A549 (cell line): ENCODE data around the gene AQP12B. TPM values are rescaled to one million over a fixed set of nuclear protein-coding genes. Genes with fewer than 3 reads are reported as not detected.
"Not testable (repeated sequence)": the region's sequence is repeated elsewhere in the genome, so short reads cannot be mapped to it uniquely, and the experiment has no call there.

Experiments
- ATAC-seq, 2 experiments: fragments of 200-7000 bp in 1 of 2; fragments of >200 bp in 1 of 2; cut with Nextera tagmentation in 1 of 2; cut with Tn5 transposase in 1 of 2; 3 replicates each; pipeline versions ENCODE4 v1.8.0 to v1.9.1; 2018 to 2020; ENCODE audit warnings: mild to moderate bottlenecking in 1 of 2, moderate library complexity in 1 of 2
- CTCF ChIA-PET: fragments of 300-600 bp; sonication (Branson Sonifier 250); formaldehyde crosslinking; extraction: SDS; loops from one replicate; lab custom pipeline; 2021; ENCODE audit warnings: antibody characterized with exemption, inconsistent platforms; lab: Yijun Ruan, JAX
- POLR2A ChIA-PET: fragments of 350-600 bp; formaldehyde crosslinking; extraction: SDS; loops from one replicate; lab custom pipeline; 2021; ENCODE audit warnings: antibody characterized with exemption, inconsistent platforms; lab: Yijun Ruan, JAX
- DNase-seq, 2 experiments: peaks; one replicate each; pipeline versions ENCODE4 v3.0.0 to v3.0.0-alpha.2; 2011 to 2016; ENCODE audit warnings: low read depth in 1 of 2, low spot score in 1 of 2
- FAIRE-seq: peaks from 2 replicates; lab custom pipeline; 2011; peaks lifted over from hg19 to GRCh38; lab: Jason Lieb, UNC
- H3K27ac ChIP-seq, 2 experiments: fragments of >200 bp; sonication (Bioruptor Twin); formaldehyde crosslinking; 3 replicates each; pipeline ENCODE4 v1.5.1; 2016 to 2017
- H3K4me1 ChIP-seq: fragments of >200 bp; sonication (Bioruptor Twin); formaldehyde crosslinking; 3 replicates; pipeline ENCODE4 v1.6.1; 2016
- H3K4me2 ChIP-seq: fragments of >200 bp; sonication (Bioruptor Twin); formaldehyde crosslinking; 3 replicates; pipeline ENCODE4 v1.6.1; 2016
- H3K4me3 ChIP-seq: fragments of >200 bp; sonication (Bioruptor Twin); formaldehyde crosslinking; 3 replicates; pipeline ENCODE4 v1.5.1; 2016
- H3K9me3 ChIP-seq: fragments of >200 bp; sonication (Bioruptor Twin); formaldehyde crosslinking; 3 replicates; pipeline ENCODE4 v1.6.1; 2016
- RAD21 ChIP-seq, 2 experiments: fragments of >200 bp in 1 of 2; sonication (Bioruptor Twin) in 1 of 2; formaldehyde crosslinking in 1 of 2; IDR thresholded peaks in 1 of 2; conservative IDR thresholded peaks in 1 of 2; 2 replicates in 1 of 2; 3 replicates in 1 of 2; pipeline ENCODE4 v1.6.1; 2012 to 2018; ENCODE audit warnings: inconsistent platforms in 1 of 2
- RFX5 ChIP-seq: fragments of 450-650 bp; IDR thresholded peaks from 2 replicates; pipeline ENCODE4 v1.7.1; 2014; ENCODE audit warnings: antibody characterized with exemption, mild to moderate bottlenecking, moderate library complexity
- SREBF2 ChIP-seq: fragments of 450-650 bp; IDR thresholded peaks from 2 replicates; pipeline ENCODE4 v1.6.1; 2014; ENCODE audit warnings: mild to moderate bottlenecking, moderate library complexity
- WGBS: methylation state at CpG from one replicate; pipeline ENCODE4 v1.1.6; 2017; ENCODE audit errors: missing lambda C conversion rate; 5-methylcytosine and 5-hydroxymethylcytosine counted together
- polyA plus RNA-seq, 4 experiments: library from polyadenylated mRNA; depleted of rRNA in 3 of 4; stranded (reverse); fragments of >200 nt; fragmentation: RNase III in 1 of 4; extraction: RNeasy Plus Mini Kit Qiagen cat#74134 plus additional on column Dnase treatment in 1 of 4; gene quantifications; 2 replicates in 3 of 4; 3 replicates in 1 of 4; pipeline ENCODE4 v1.2.3, GENCODE V29; 2011 to 2017

The AQP12B gene
- polyA plus RNA-seq, 2 of the 4 experiments (the other 2 are of a cell fraction), result not detected

DNA sequence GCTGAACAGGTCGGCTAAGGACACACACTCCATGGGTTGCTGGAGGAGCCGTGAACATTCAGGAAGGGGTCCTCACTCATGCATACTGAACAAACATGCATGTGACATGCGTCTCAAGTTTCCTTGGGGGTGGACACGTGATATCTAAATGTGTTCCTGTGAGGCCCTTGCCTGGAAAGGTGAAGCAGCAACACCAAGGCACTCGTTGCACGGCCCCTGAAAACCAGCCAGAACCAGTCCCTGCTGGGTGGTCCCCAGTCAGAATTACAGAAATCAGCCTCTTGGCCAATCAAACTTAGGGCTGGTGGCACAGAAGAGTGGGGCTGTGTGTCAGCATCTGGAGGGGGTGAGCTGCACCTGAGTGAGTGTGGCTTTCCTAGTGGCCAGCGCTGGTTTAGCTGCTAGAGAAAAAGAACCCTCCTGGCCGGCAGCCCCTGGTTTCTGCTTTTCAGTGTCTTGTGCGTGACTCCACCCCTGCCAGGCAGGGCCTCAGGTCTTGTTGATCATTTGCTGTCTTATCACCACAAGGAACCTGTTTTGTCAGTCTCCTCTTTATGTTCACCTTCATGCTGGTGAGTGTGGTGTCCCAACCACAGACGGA is 3.2 kb upstream of the AQP12B start:
- WGBS, result 58% methylated on average over 10 of the region's 10 CpGs

GRCh38 chr2:240683980-240684728 is 1.5 kb upstream of the AQP12B start:
- H3K4me2 ChIP-seq, DNase-seq, FAIRE-seq, H3K4me3 ChIP-seq, H3K9me3 ChIP-seq, ATAC-seq, POLR2A ChIA-PET, CTCF ChIA-PET, H3K27ac ChIP-seq, H3K4me1 ChIP-seq: not testable (repeated sequence)
- 45% methylated on average over 12 of the region's 15 CpGs for WGBS

More for the DNA sequence above, 3.2 kb upstream of the AQP12B start:
- ChIA-PET POLR2A (no interaction called here), CTCF (no interaction called here)
- Histone ChIP-seq H3K4me2 (no peak overlapping the region), H3K4me3 (no peak overlapping the region), H3K9me3 (no peaks in the 10 kb centered on the region), H3K27ac (no peak overlapping the region), H3K4me1 (no peaks in the 10 kb centered on the region)
- DNase-seq (no peak), FAIRE-seq (no peak), ATAC-seq (no peak)
- TF ChIP-seq RFX5 (no peak), SREBF2 (no peak), RAD21 (conservative IDR thresholded peaks at IDR 0.05 in 1 of 2, IDR thresholded peaks at IDR 0.05 in 1 of 2) (no peak)

- DNase-seq, H3K27ac ChIP-seq, H3K4me2 ChIP-seq, POLR2A ChIA-PET, FAIRE-seq, CTCF ChIA-PET, H3K4me1 ChIP-seq, ATAC-seq, H3K9me3 ChIP-seq, H3K4me3 ChIP-seq: not testable (repeated sequence)
- 13% methylated on average over 2 of the region's 15 CpGs for WGBS
These were observed 769 bp upstream of the AQP12B start for GRCh38 chr2:240683329-240683979.

- ATAC-seq, H3K4me3 ChIP-seq, H3K4me2 ChIP-seq, DNase-seq, CTCF ChIA-PET, H3K27ac ChIP-seq, FAIRE-seq, H3K9me3 ChIP-seq, POLR2A ChIA-PET, H3K4me1 ChIP-seq: not testable (repeated sequence)
- WGBS, result 60% methylated on average over 1 of the region's 11 CpGs
These were observed 2.5 kb downstream of the AQP12B start for GRCh38 chr2:240680185-240680584.

- H3K27ac ChIP-seq, H3K9me3 ChIP-seq, H3K4me1 ChIP-seq, H3K4me2 ChIP-seq, FAIRE-seq, DNase-seq, POLR2A ChIA-PET, H3K4me3 ChIP-seq, CTCF ChIA-PET: not testable (repeated sequence)
- peak in 1 of 2 experiments; percentile 24; a peak in 2 of 6 replicates for ATAC-seq
- no CpG with 5 or more reads among the region's 19 CpGs for WGBS
These were observed 3.8 kb downstream of the AQP12B start for GRCh38 chr2:240678909-240679308.

DNA sequence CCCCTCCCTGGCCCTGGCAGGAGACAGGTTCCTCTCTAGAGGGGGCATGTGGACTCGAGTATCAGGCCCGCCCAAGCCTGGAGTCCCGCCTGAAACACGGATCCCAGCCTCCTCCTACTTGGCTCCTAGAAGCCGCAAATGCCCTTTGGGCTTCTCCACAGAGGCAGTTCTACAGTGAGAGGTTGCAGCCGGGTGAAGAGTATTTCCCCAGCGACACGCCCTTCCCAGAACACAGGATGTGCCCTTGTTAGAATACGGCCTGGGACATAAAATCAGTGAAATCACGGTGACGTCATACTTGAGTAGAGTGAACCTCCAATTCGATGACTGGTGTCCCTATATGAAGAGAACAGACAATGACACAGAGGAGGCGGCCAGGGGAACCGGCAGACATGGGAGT is 4.6 kb downstream of the AQP12B start:
- H3K27ac ChIP-seq, H3K4me3 ChIP-seq, H3K4me1 ChIP-seq, FAIRE-seq, POLR2A ChIA-PET, H3K9me3 ChIP-seq, DNase-seq, H3K4me2 ChIP-seq, CTCF ChIA-PET, ATAC-seq: not testable (repeated sequence)
- 74% methylated on average over 6 of the region's 14 CpGs for WGBS

GRCh38 chr2:240675345-240675744 is 7.3 kb downstream of the AQP12B start:
- CTCF ChIA-PET, H3K4me2 ChIP-seq, H3K27ac ChIP-seq, H3K4me1 ChIP-seq, FAIRE-seq, DNase-seq, H3K9me3 ChIP-seq, POLR2A ChIA-PET, H3K4me3 ChIP-seq: not testable (repeated sequence)
- WGBS, result no CpG with 5 or more reads among the region's 24 CpGs
- ATAC-seq, result peak; percentile 54 to 83; a peak in 4 of 6 replicates

DNA sequence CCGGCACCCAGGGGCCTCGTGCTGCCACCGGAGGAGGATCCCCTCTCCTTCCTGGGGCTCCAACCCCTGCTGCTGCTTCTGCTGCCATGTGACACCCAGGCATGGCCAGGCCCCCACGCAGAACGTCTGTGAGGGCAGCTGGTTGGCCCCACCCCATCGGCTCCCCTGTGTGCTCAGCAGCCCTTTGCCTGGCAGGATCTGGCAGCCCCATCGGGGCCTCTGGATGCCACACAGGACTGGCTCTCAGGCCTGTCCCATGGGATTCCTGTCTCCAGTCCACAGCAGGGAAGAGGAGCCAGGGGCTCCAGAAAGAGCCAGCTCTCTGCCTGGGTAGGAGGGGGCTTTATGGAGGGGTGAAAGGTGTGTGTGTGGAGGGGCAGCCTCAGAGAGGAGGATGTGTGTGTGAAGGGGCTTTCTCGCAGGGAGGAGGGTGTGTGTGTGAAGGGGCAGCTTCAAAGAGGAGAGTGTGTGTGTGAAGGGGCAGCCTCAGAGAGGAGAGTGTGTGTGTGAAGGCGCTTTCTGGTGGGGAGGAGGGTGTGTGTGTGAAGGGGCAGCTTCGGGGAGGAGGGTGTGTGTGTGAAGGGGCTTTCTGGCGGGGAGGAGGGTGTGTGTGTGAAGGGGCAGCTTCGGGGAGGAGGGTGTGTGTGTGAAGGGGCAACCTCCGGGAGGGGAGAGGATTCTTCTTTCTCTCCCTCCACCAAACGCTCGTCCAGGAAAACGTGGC is 8.1 kb downstream of the AQP12B start:
- peak in 1 of 2 experiments; percentile 11; a peak in 2 of 6 replicates for ATAC-seq
- H3K4me2 ChIP-seq, H3K27ac ChIP-seq, POLR2A ChIA-PET, CTCF ChIA-PET, H3K4me1 ChIP-seq, FAIRE-seq, H3K9me3 ChIP-seq, H3K4me3 ChIP-seq, DNase-seq: not testable (repeated sequence)
- WGBS, result 26% methylated on average over 3 of the region's 16 CpGs
